Measurements from ENCODE around the gene FHIT. TPM values are rescaled to one million over a fixed set of nuclear protein-coding genes. Genes with fewer than 3 reads are reported as not detected.

FHIT gene
- total and polyA plus RNA-seq, 4 donors = 2.1 to 14.7 (median 6.6) TPM

- DNase-seq (ENCODE audit: low spot score) = no peak
- Histone ChIP-seq H3K4me1 (ENCODE audit: control insufficient read depth in 4 of 4, insufficient read depth in 4 of 4, low read length in 3 of 4) (no peaks in the 10 kb centered on the region), H3K9me3 (ENCODE audit: control insufficient read depth in 4 of 4, low read length in 3 of 4) (no peaks in the 10 kb centered on the region), H3K36me3 (ENCODE audit: control insufficient read depth in 4 of 4, insufficient read depth in 3 of 4, low read depth in 1 of 4, low read length in 3 of 4) (no peaks in the 10 kb centered on the region), H3K27me3 (ENCODE audit: control insufficient read depth in 4 of 4, insufficient read depth in 4 of 4, low read length in 3 of 4) (no peaks in the 10 kb centered on the region), H3K4me3 (ENCODE audit: low read depth in 1 of 3, low read length in 3 of 3) (no peak overlapping the region), H3K9ac (ENCODE audit: low read depth in 1 of 2, low read length in 2 of 2) (no peak overlapping the region), H3K27ac (ENCODE audit: low read depth in 1 of 2, low read length in 2 of 2) (no peak overlapping the region)
- no peak for TF ChIP-seq JUND (IDR thresholded peaks at IDR 0.05)
- no peak for TF ChIP-seq GABPA (IDR thresholded peaks at IDR 0.05 in 1 of 2, conservative IDR thresholded peaks at IDR 0.05 in 1 of 2)
- TF ChIP-seq REST (IDR thresholded peaks at IDR 0.05) = no peak
- TF ChIP-seq HNF4G (IDR thresholded peaks at IDR 0.05) = no peak
- no peak for TF ChIP-seq YY1 (IDR thresholded peaks at IDR 0.05)
- TF ChIP-seq HNF4A (conservative IDR thresholded peaks at IDR 0.05) = no peak
- no peak for TF ChIP-seq TAF1 (conservative IDR thresholded peaks at IDR 0.05)
- TF ChIP-seq MAX (IDR thresholded peaks at IDR 0.05) = no peak
- TF ChIP-seq CTCF (IDR thresholded peaks at IDR 0.05; ENCODE audit: low read depth, low read length, missing input control) = no peak
- no peak for TF ChIP-seq ZBTB33 (IDR thresholded peaks at IDR 0.05)
- no peak for TF ChIP-seq EGR1 (IDR thresholded peaks at IDR 0.05; ENCODE audit: low read depth in 2 of 2)
- no peak for TF ChIP-seq RXRA (IDR thresholded peaks at IDR 0.05)
- no peak for TF ChIP-seq SP1 (IDR thresholded peaks at IDR 0.05)
- no peak for TF ChIP-seq ATF3 (IDR thresholded peaks at IDR 0.05)
- no peak for TF ChIP-seq FOXA2 (IDR thresholded peaks at IDR 0.05)
- TF ChIP-seq FOXA1 (IDR thresholded peaks at IDR 0.05) = no peak
- no peak for TF ChIP-seq NR2F2 (IDR thresholded peaks at IDR 0.05)
- no peak for TF ChIP-seq RAD21 (IDR thresholded peaks at IDR 0.05)
- 78% methylated on average over 3 of the region's 3 CpGs for WGBS
These were observed 1049.1 kb downstream of the FHIT start for GRCh38 chr3:60202052-60202726.

Measured in liver (tissue), 9 donors.